ENCODE results near the gene GABRA4. TPM values are rescaled to one million over a fixed set of nuclear protein-coding genes. Genes with fewer than 3 reads are reported as not detected.

Gene GABRA4
- total RNA-seq, 4 donors from 2014 or later, result 0.08 to 0.71 (median 0.27) TPM; not detected in 1

GRCh38 chr4:46977245-46977644, 16.1 kb downstream of the GABRA4 start:
- no peak overlapping the region for H3K4me3 ChIP-seq (ENCODE audit: low read depth, poor library complexity, severe bottlenecking)
- no peak for DNase-seq (ENCODE audit: low spot score in 2 of 2)
- TF ChIP-seq POLR2A (IDR thresholded peaks at IDR 0.05), result no peak
- no peak for TF ChIP-seq CTCF (IDR thresholded peaks at IDR 0.05)
- intact Hi-C loops (cut with DNase I; ENCODE audit: low total_unique reads), result no loop called here
- WGBS, 2 donors, result 89 to 95% methylated on average over 2 of the region's 2 CpGs

- TF ChIP-seq CTCF (IDR thresholded peaks at IDR 0.05) (no peak), POLR2A (IDR thresholded peaks at IDR 0.05) (no peak)
- 82 to 86% methylated on average over 4 of the region's 4 CpGs for WGBS, 2 donors
- no peak overlapping the region for H3K4me3 ChIP-seq (ENCODE audit: low read depth, poor library complexity, severe bottlenecking)
- intact Hi-C loops (cut with DNase I; ENCODE audit: low total_unique reads), result no loop called here
- DNase-seq (ENCODE audit: low spot score in 2 of 2), result no peak
Observed at GRCh38 chr4:46975812-46976553, 17.4 kb downstream of the GABRA4 start.

- WGBS, 2 donors, result 64 to 70% methylated on average over 1 of the region's 1 CpG
Observed at GRCh38 chr4:46974891-46975543, 18.4 kb downstream of the GABRA4 start.

GRCh38 chr4:46968847-46969246, 24.5 kb downstream of the GABRA4 start:
- 94 to 97% methylated on average over 1 of the region's 1 CpG for WGBS, 2 donors
- no peak overlapping the region for H3K4me3 ChIP-seq (ENCODE audit: low read depth, poor library complexity, severe bottlenecking)
- intact Hi-C loops (cut with DNase I; ENCODE audit: low total_unique reads), result no loop called here
- TF ChIP-seq POLR2A (IDR thresholded peaks at IDR 0.05), result no peak
- DNase-seq (ENCODE audit: low spot score in 2 of 2), result no peak

More at GRCh38 chr4:46974891-46975543, 18.4 kb downstream of the GABRA4 start:
- intact Hi-C loops (cut with DNase I; ENCODE audit: low total_unique reads), result no loop called here
- TF ChIP-seq POLR2A (IDR thresholded peaks at IDR 0.05) (no peak), CTCF (IDR thresholded peaks at IDR 0.05) (no peak)
- DNase-seq (ENCODE audit: low spot score in 2 of 2), result no peak
- no peak overlapping the region for H3K4me3 ChIP-seq (ENCODE audit: low read depth, poor library complexity, severe bottlenecking)

GRCh38 chr4:46967631-46968030, 25.8 kb downstream of the GABRA4 start:
- H3K4me3 ChIP-seq (ENCODE audit: low read depth, poor library complexity, severe bottlenecking), result no peak overlapping the region
- 95 to 98% methylated on average over 2 of the region's 2 CpGs for WGBS, 2 donors
- no peak for DNase-seq (ENCODE audit: low spot score in 2 of 2)
- intact Hi-C loops (cut with DNase I; ENCODE audit: low total_unique reads), result no loop called here
- TF ChIP-seq POLR2A (IDR thresholded peaks at IDR 0.05), result no peak
- TF ChIP-seq CTCF (IDR thresholded peaks at IDR 0.05), result no peak

- TF ChIP-seq CTCF (IDR thresholded peaks at IDR 0.05), result no peak
- TF ChIP-seq POLR2A (IDR thresholded peaks at IDR 0.05), result no peak
- no peak overlapping the region for H3K4me3 ChIP-seq (ENCODE audit: low read depth, poor library complexity, severe bottlenecking)
- intact Hi-C loops (cut with DNase I; ENCODE audit: low total_unique reads), result no loop called here
- no peak for DNase-seq (ENCODE audit: low spot score in 2 of 2)
- 68 to 79% methylated on average over 2 of the region's 2 CpGs for WGBS, 2 donors
Observed at GRCh38 chr4:46958742-46959488, 34.5 kb downstream of the GABRA4 start.

Data from lower leg skin (tissue), 4 donors.